CD14-positive monocyte (primary cell): ENCODE data around the gene DTX1. TPM values are rescaled to one million over a fixed set of nuclear protein-coding genes. Genes with fewer than 3 reads are reported as not detected.

Source experiments
- DNase-seq, 3 donors: peaks; one replicate each; pipeline ENCODE4 v3.0.0-alpha.2; 2011 to 2022
- H2AFZ ChIP-seq: 2 replicates; pipeline ENCODE4 v1.6.0; 2012; ENCODE audit warnings: mild to moderate bottlenecking, low read depth, low read length, inconsistent platforms; ENCODE audit not compliant: insufficient read depth, poor library complexity, severe bottlenecking
- H3K27ac ChIP-seq, 2 donors: 1 replicate in 1 of 2; 2 replicates in 1 of 2; pipeline ENCODE4 v1.5.1; 2012 to 2013; ENCODE audit warnings: low read length in 2 of 2, control low read depth in 1 of 2, inconsistent platforms in 1 of 2, low read depth in 1 of 2, mild to moderate bottlenecking in 1 of 2
- H3K27me3 ChIP-seq, 2 donors: one replicate each; pipeline versions ENCODE4 v1.6.0 to v1.6.1; 2011 to 2013; ENCODE audit warnings: low read length in 2 of 2; ENCODE audit not compliant: control insufficient read depth in 2 of 2, insufficient read depth in 2 of 2
- H3K36me3 ChIP-seq, 2 donors: replicated peaks in 1 of 2; 1 replicate in 1 of 2; 2 replicates in 1 of 2; pipeline versions ENCODE4 v1.5.1 to v1.6.1; 2012 to 2013; ENCODE audit warnings: low read length in 2 of 2, control low read depth in 1 of 2, inconsistent platforms in 1 of 2, mild to moderate bottlenecking in 1 of 2; ENCODE audit not compliant: insufficient read depth in 2 of 2, control insufficient read depth in 1 of 2
- H3K4me1 ChIP-seq, 2 donors: 1 replicate in 1 of 2; 2 replicates in 1 of 2; pipeline versions ENCODE4 v1.5.1 to v1.6.1; 2012 to 2013; ENCODE audit warnings: low read length in 2 of 2, control low read depth in 1 of 2, inconsistent platforms in 1 of 2, mild to moderate bottlenecking in 1 of 2, moderate library complexity in 1 of 2; ENCODE audit not compliant: insufficient read depth in 2 of 2, control insufficient read depth in 1 of 2
- H3K4me2 ChIP-seq: replicated peaks from 2 replicates; pipeline ENCODE3; 2012; ENCODE audit warnings: low read length, moderate library complexity, mild to moderate bottlenecking; ENCODE audit not compliant: poor library complexity, severe bottlenecking; ENCODE audit errors: extremely low read depth
- H3K4me3 ChIP-seq, 3 experiments: fragments of 200-600 bp in 1 of 3; sonication (generic) in 1 of 3; replicated peaks in 1 of 3; 1 replicate in 2 of 3; 2 replicates in 1 of 3; pipeline ENCODE4 v1.5.1; 2011 to 2013; ENCODE audit warnings: low read length in 3 of 3, mild to moderate bottlenecking in 3 of 3, control low read depth in 2 of 3, low read depth in 2 of 3, inconsistent platforms in 1 of 3, moderate library complexity in 1 of 3
- H3K79me2 ChIP-seq: 2 replicates; pipeline ENCODE4 v1.6.0; 2012; ENCODE audit warnings: mild to moderate bottlenecking, control low read depth, inconsistent platforms, low read length, moderate library complexity; ENCODE audit not compliant: insufficient read depth
- H3K9ac ChIP-seq: 2 replicates; pipeline ENCODE4 v1.6.0; 2017; ENCODE audit warnings: low read length, mild to moderate bottlenecking; ENCODE audit not compliant: insufficient read depth, poor library complexity, severe bottlenecking
- H3K9me3 ChIP-seq, 2 donors: replicated peaks in 1 of 2; 1 replicate in 1 of 2; 2 replicates in 1 of 2; pipeline versions ENCODE4 v1.5.1 to v1.6.1; 2012 to 2013; ENCODE audit warnings: low read length in 2 of 2, control low read depth in 1 of 2; ENCODE audit not compliant: control insufficient read depth in 1 of 2, insufficient read depth in 1 of 2
- H4K20me1 ChIP-seq: 2 replicates; pipeline ENCODE4 v1.6.0; 2012; ENCODE audit warnings: mild to moderate bottlenecking, low read length, control low read depth, moderate library complexity; ENCODE audit not compliant: insufficient read depth
- H3K27ac Mint-ChIP-seq, 7 donors: one replicate each; pipeline ENCODE4 v1.8.0; 2020; ENCODE audit warnings: mild to moderate bottlenecking in 7 of 7, mixed read lengths in 7 of 7, moderate library complexity in 6 of 7, inconsistent platforms in 2 of 7
- H3K27me3 Mint-ChIP-seq, 3 donors: one replicate each; pipeline ENCODE4 v1.8.0; 2021 to 2022; ENCODE audit warnings: low read depth in 3 of 3, mild to moderate bottlenecking in 3 of 3, mixed read lengths in 3 of 3, moderate library complexity in 3 of 3, inconsistent platforms in 1 of 3
- H3K36me3 Mint-ChIP-seq, 2 donors: one replicate each; pipeline ENCODE4 v1.8.0; 2020; ENCODE audit warnings: mixed read lengths in 2 of 2, inconsistent platforms in 1 of 2, mild to moderate bottlenecking in 1 of 2
- H3K4me1 Mint-ChIP-seq: one replicate; pipeline ENCODE4 v1.8.0; 2020; ENCODE audit warnings: mild to moderate bottlenecking, mixed read lengths
- H3K4me3 Mint-ChIP-seq, 2 donors: one replicate each; pipeline ENCODE4 v1.8.0; 2020; ENCODE audit warnings: mild to moderate bottlenecking in 2 of 2, mixed read lengths in 2 of 2, moderate library complexity in 1 of 2
- H3K9me3 Mint-ChIP-seq, 7 donors: one replicate each; pipeline ENCODE4 v1.8.0; 2020 to 2022; ENCODE audit warnings: mixed read lengths in 7 of 7, mild to moderate bottlenecking in 6 of 7, moderate library complexity in 6 of 7, inconsistent platforms in 2 of 7
- CTCF ChIP-seq: fragments of 200-600 bp; IDR thresholded peaks from one replicate; pipeline ENCODE4 v1.8.0; 2022; ENCODE audit warnings: antibody characterized with exemption, mild to moderate bottlenecking
- WGBS: methylation state at CpG from one replicate; pipeline ENCODE4 v1.1.5; 2013; ENCODE audit warnings: missing lambda C conversion rate; ENCODE audit not compliant: insufficient coverage; 5-methylcytosine and 5-hydroxymethylcytosine counted together
- intact Hi-C, 2 donors: fragments of 100-400 bp; cut with micrococcal nuclease; formaldehyde crosslinking; loops; one replicate each; pipeline versions ENCODE4 v1.15.0 to v1.15.1; 2023
- polyA plus RNA-seq, 3 donors: library from polyadenylated mRNA; depleted of rRNA in 1 of 3; unstranded in 2 of 3; stranded (reverse) in 1 of 3; fragments of 300-500 nt in 2 of 3; fragments of >200 nt in 1 of 3; fragmentation: Illumina TruSeq in 2 of 3; gene quantifications; 1 replicate in 2 of 3; 2 replicates in 1 of 3; pipeline ENCODE4 v1.2.3, GENCODE V29; 2012 to 2021

DTX1 gene
- polyA plus RNA-seq, 3 donors, result 0.04 TPM; not detected in 1

- Histone ChIP-seq H4K20me1 (no peaks in the 10 kb centered on the region), H3K27me3 (no peaks in the 10 kb centered on the region), H3K4me3 (no peak overlapping the region), H2AFZ (no peak overlapping the region), H3K4me2 (no peak overlapping the region), H3K4me1 (no peaks in the 10 kb centered on the region), H3K9ac (no peak overlapping the region), H3K79me2 (no peaks in the 10 kb centered on the region), H3K9me3 (no peaks in the 10 kb centered on the region), H3K27ac (no peak overlapping the region), H3K36me3 (no peaks in the 10 kb centered on the region)
- Mint-ChIP-seq H3K4me1 (no peaks in the 10 kb centered on the region), H3K27me3 (peaks cover 11 to 18% (median 13%) of the 10 kb centered on the region in 3 donors), H3K36me3 (no peaks in the 10 kb centered on the region), H3K27ac (no peak overlapping the region), H3K4me3 (no peak overlapping the region), H3K9me3 (peaks cover 0 to 5% (median 0%) of the 10 kb centered on the region in 7 donors)
- WGBS, result no CpG with 5 or more reads among the region's 1 CpG
- intact Hi-C loops, result no loop called here
- no peak for TF ChIP-seq CTCF
- no peak for DNase-seq
Observed at GRCh38 chr12:113021500-113021899, 35.0 kb upstream of the DTX1 start.

GRCh38 chr12:113022563-113023297, 33.8 kb upstream of the DTX1 start:
- TF ChIP-seq CTCF, result no peak
- H3K27me3 ChIP-seq, result no peaks in the 10 kb centered on the region
- H2AFZ ChIP-seq, result no peak overlapping the region
- H3K9ac ChIP-seq, result no peak overlapping the region
- Mint-ChIP-seq H3K36me3 (no peaks in the 10 kb centered on the region), H3K27ac (no peak overlapping the region), H3K4me3 (no peak overlapping the region), H3K27me3 (peaks cover 8 to 19% (median 11%) of the 10 kb centered on the region in 3 donors), H3K9me3 (peaks cover 0 to 5% (median 0%) of the 10 kb centered on the region in 7 donors), H3K4me1 (no peaks in the 10 kb centered on the region)
- H3K27ac ChIP-seq, result no peak overlapping the region
- no peak overlapping the region for H3K4me3 ChIP-seq
- no peaks in the 10 kb centered on the region for H4K20me1 ChIP-seq
- no peaks in the 10 kb centered on the region for H3K9me3 ChIP-seq
- H3K79me2 ChIP-seq, result no peaks in the 10 kb centered on the region
- no CpG with 5 or more reads among the region's 3 CpGs for WGBS
- H3K4me2 ChIP-seq, result no peak overlapping the region
- no peak for DNase-seq
- H3K4me1 ChIP-seq, result no peaks in the 10 kb centered on the region
- no peaks in the 10 kb centered on the region for H3K36me3 ChIP-seq
- intact Hi-C loops, result no loop called here
